ENCODE data around the gene REC8.

Gene REC8

GRCh38 chr14:24138396-24139271, 33.2 kb upstream of the REC8 start:
- DNase-seq = no peak

GRCh38 chr14:24139272-24139934, 32.5 kb upstream of the REC8 start:
- no peak for DNase-seq

- peak; percentile 95 for DNase-seq
These were observed 30.6 kb upstream of the REC8 start, which contains the start of gene EMC9 for GRCh38 chr14:24141097-24141880. Gene EMC9 (minus strand): TSS chr14:24141591. CDS start chr14:24141304, 287 bp downstream.

GRCh38 chr14:24143511-24143910, 28.4 kb upstream of the REC8 start:
- no peak for DNase-seq

- DNase-seq = no peak
These were observed 27.4 kb upstream of the REC8 start for GRCh38 chr14:24144451-24144850.

- DNase-seq = no peak
These were observed 26.7 kb upstream of the REC8 start for GRCh38 chr14:24145219-24145618.

GRCh38 chr14:24145690-24146452, 26.0 kb upstream of the REC8 start:
- DNase-seq = peak; percentile 80

- peak; percentile 80 for DNase-seq
These were observed 25.4 kb upstream of the REC8 start, which contains the start of gene PSME2 for GRCh38 chr14:24146453-24146977. Gene PSME2 (minus strand): TSS chr14:24146610. CDS start chr14:24146581, 29 bp downstream.

GRCh38 chr14:24146978-24147760, 24.7 kb upstream of the REC8 start, which contains the start of gene RNF31:
Gene RNF31 (plus strand): TSS chr14:24147498. CDS start chr14:24147699, 201 bp downstream.
- peak; percentile 98 for DNase-seq

GRCh38 chr14:24147761-24148428, 24.0 kb upstream of the REC8 start:
- no peak for DNase-seq

GRCh38 chr14:24149302-24149969, 22.4 kb upstream of the REC8 start:
- DNase-seq = no peak

- DNase-seq = no peak
These were observed 21.8 kb upstream of the REC8 start for GRCh38 chr14:24150061-24150460.

GRCh38 chr14:24150567-24150966, 21.3 kb upstream of the REC8 start:
- DNase-seq = no peak

GRCh38 chr14:24150993-24151392, 20.9 kb upstream of the REC8 start:
- no peak for DNase-seq

- no peak for DNase-seq
These were observed 20.3 kb upstream of the REC8 start for GRCh38 chr14:24151404-24152080.

- DNase-seq = no peak
These were observed 16.8 kb upstream of the REC8 start for GRCh38 chr14:24155100-24155499.

- no peak for DNase-seq
These were observed 15.0 kb upstream of the REC8 start for GRCh38 chr14:24156840-24157239.

- DNase-seq = no peak
These were observed 14.5 kb upstream of the REC8 start for GRCh38 chr14:24157331-24157730.

Data from right kidney (tissue), 1 donor.